ENCODE measurements around the gene CDC73.
"Not testable (repeated sequence)": the region's sequence is repeated elsewhere in the genome, so short reads cannot be mapped to it uniquely, and the experiment has no call there.

Gene CDC73

DNA sequence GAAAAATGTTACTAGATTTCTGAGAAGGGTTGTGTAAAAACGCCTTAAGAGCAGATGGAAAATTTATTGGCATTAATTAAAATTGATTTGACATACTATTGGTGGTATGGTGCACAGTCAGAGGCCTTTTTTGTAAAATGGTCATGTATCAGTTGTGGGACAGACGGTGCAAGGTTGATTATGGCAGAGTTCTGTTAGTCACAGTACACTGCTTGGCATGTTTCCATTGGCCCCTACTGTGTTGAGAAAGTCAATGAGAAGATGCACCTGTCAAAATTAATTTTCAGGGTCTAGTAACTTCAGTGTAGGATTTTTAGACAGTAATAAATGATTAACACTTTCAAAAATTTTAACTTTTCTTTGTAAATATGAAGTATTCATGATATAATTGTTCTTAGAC is 60.2 kb downstream of the CDC73 start:
- peak; percentile 69 for DNase-seq

GRCh38 chr1:193183019-193183627 is 61.3 kb downstream of the CDC73 start:
- peak; percentile 70 for DNase-seq

DNA sequence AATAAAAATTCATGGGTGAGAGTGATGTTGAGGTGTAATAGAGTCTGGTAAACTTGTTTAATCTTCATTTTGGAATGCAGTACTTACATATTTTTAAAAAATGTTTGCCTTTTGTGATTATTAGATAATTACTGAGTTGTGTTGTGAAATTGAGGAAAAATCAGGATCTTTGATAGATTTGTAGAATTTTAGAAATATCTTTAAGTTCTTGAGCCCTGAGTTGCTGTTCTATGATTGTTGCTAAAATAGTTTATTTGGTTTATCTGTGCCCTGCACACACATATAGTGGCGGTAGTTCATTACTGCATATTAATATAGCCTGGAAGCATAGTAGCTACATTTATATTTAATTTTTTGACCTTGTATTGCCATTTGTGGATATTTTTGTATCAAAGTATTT is 62.9 kb downstream of the CDC73 start:
- no peak for DNase-seq

GRCh38 chr1:193185211-193185610 is 63.4 kb downstream of the CDC73 start:
- no peak for DNase-seq

DNA sequence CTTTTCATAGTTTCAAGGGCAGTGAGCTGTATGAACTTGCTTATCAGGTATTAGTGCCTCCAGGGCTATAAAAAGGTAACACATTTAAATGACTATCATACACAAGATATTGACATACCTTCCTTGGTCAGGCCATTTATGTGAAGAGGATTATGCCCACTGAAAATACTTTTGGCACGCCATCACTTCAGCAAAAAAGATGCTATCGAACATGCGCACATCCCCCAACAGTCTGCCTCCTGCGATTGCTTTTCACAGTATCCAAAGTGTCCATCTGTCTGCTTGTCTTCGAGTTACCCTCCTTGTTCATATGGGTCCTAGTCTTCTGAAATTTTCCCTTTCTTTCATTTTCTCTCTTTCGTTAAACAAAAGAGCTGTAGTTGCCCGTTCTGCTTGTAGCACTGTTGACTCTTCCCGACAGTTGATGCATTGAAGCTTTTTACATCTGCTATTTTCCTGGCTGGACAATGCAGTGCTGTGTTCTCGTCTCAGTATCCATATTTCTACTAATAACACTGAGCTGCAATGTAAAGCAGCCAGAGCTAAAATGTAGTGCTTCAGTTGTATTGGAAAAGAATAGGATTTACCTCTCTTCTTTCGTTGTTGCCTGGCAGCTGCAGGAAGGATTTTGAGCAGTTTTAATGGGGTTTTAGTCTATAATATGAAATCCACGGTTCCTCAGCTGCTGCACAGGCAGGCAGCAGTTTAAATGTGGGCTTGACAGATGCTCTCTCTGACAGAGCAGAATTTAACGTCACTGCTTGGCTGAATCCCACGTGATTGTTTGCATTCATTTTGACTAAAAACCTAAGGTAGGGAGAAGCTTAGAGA is 64.3 kb downstream of the CDC73 start, which contains the start of gene B3GALT2:
B3GALT2 (minus strand) TSS at position 713 of the 831 bp plus-strand sequence. CDS start 5,051 bp downstream, outside the sequence.
- peak; percentile 94 for DNase-seq

GRCh38 chr1:193187114-193187513 is 65.3 kb downstream of the CDC73 start:
- DNase-seq = no peak

GRCh38 chr1:193188915-193189314 is 67.1 kb downstream of the CDC73 start:
- not testable (repeated sequence) for DNase-seq

- no peak for DNase-seq
These were observed 67.7 kb downstream of the CDC73 start for GRCh38 chr1:193189442-193190095.

- no peak for DNase-seq
These were observed 68.4 kb downstream of the CDC73 start for GRCh38 chr1:193190096-193190744.

DNA sequence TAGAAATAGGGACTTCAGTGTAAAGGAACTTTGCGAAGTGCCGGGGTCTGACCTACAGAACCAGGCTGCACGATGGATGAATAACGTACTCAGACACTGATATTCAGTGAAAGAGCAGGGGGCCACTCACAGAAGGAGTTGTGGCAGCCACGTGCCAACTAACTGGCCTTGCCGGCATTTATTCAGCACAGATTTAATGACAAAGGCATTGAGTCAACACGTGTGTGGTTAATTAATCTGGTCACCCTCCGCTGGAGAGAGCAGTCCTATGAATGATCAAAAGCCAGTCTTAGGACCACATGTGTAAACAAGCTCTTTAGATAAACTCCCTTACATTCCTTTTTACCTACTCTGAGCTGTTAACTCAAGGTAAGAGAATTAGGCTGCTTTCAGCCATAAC is 70.8 kb downstream of the CDC73 start:
- DNase-seq = no peak

DNA sequence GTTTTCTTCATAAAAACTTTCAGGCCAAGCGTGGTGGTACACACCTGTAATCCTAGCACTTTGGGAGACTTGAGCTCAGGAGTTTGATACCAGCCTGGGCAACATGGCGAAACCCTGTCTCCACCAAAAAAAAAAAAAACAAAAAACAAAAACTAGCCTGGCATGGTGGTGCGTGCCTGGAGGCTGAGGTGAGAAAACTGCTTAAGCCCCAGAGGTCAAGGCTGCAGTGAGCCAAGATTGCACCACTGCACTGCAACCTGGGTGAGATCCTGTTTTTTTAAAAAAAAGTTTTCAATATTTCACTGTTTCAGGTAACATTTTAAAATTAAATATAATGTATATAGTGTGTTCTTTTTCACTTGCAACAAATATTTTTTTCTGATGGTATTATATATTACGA is 78.1 kb downstream of the CDC73 start:
- DNase-seq = no peak

DNA sequence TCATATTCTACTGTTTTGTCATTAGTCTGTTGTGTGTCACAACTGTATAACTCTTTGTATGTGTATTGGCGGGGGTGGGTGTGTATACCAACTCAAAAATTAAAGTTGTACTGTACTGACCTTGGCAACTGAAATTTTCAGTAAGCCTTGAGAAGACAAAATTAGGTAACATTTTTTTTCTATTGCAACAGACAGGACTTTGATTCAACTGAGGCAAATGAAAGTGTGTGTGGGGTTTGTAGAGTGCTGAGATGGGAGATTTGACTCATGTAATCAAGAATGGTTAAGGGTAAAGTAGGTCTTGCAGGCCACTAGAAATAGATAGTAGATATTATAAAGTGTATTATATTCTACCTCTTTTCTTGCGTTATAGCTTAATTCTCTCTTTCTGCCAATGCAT is 79.2 kb downstream of the CDC73 start:
- no peak for DNase-seq

- no peak for DNase-seq
These were observed 89.2 kb downstream of the CDC73 start for GRCh38 chr1:193210996-193211395.

GRCh38 chr1:193211539-193211938 is 89.7 kb downstream of the CDC73 start:
- no peak for DNase-seq

GRCh38 chr1:193212637-193213036 is 90.8 kb downstream of the CDC73 start:
- DNase-seq = no peak

GRCh38 chr1:193213998-193214397 is 92.2 kb downstream of the CDC73 start:
- DNase-seq = no peak

DNA sequence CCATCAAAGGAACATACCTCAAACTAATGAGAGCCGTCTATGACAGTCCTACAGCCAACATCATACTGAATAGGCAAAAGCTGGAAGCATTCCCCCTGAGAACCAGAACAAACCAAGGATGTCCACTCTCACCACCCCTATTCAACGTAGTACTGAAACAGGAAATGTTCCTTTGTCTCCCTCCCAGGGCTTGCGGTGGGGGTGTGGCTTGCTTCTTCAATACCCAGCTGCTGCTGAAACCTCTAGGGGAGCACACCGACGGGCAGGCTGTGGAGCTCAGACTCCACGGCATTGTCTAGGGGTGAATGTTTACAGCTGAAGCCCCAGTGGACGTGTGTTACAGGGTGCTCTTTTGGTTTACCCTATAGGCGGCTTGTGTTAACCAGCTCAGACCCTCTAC is 95.1 kb downstream of the CDC73 start:
- DNase-seq = no peak

DNA sequence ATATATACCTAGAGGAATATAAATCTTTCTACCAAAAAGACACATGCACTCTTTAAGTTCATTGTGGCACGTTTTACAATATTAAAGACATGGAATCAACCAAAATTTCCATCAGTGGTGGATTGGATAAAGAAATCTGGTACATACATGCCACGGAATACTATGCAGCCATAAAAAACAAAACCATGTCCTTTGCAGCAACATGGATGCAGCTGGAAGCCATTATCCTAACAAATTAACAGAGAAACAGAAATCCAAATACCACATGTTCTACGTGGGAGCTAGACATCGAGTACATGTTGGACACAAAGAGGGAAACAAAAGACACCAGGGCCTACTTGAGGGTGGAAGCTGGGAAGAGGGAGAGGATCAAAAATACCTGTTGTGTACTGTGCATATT is 97.6 kb downstream of the CDC73 start:
- no peak for DNase-seq

- DNase-seq = no peak
These were observed 99.8 kb downstream of the CDC73 start for GRCh38 chr1:193221651-193222050.

DNA sequence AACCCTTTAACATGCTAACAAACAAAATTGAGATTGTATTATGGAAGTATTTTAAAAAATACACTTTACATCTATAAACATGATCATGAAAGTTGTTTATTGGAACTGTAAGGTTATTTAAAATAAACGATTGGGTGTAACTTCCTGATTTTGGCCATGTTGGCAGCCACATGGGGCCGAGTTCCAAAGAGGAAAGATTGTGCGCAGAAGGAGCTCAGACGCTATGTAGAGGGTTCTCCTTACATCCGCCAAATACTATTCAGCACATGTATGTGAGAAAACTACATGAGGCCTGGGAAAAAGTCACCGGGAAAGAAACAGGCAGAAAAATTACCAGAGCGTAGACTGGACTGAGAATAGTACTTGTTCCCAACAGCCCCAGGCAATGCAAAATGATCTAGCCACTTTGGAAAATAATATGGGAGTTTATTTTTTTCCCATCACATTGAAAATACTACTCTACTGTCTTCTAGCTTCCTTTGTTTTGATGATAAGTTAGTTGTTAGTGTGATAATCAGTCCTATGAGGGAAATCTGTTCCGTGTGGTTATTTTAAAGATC is 100.3 kb downstream of the CDC73 start:
- DNase-seq = no peak

DNA sequence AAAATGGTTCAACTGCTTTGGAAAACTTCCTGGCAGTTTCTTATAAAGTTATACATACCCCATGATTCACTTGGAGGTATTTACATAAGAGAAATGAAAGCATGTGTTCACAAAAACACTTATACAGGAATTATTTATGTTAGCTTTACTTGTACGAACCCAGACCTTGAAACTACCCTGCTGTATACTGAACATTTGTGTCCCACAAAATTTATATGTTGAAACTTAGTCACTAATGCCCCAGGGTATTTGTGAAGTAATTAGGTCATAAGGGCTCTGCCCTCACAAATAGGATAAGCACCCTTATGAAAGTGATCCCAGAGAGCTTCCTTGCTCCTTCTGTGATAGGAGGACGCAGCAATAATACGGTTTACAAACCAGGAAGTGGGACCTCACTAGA is 107.3 kb downstream of the CDC73 start:
- no peak for DNase-seq

DNA sequence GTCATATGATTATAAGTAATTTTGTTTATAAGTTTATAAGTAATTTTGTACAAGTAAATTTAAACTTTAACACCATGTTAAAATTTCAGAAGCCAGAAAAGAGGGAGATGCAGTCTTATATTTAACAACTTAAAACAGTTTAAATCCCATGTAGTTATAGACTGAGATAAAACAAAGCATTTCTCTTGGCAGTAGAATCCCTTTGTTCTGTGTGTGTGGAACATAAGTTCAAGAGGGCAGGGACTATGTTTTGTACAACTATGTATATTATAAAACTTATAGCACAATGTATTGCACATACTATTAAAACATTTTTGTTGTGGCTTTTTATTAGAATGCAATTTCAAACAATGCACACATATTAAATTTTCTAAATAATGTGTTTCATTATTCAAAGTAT is 109.3 kb downstream of the CDC73 start:
- not testable (repeated sequence) for DNase-seq

DNA sequence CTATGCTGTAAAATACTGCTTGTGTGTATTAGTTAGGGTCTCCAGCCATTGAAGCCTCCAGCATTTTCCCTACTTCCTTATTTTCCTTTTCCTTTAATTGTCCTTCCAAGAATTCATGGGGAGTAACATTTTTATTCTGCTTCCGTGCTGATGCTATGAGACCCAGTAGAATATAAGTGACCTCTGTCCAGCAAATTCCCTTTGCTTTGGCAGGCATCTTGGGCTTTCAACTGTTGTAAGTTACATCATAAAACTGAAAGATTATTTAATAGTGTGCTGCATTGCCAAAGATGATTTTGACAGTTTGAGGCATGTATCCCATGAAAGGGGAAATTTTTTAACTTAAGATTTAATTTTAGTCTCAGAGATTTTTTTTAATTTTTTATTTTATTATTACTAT is 112.7 kb downstream of the CDC73 start:
- DNase-seq = no peak

All from NCI-H1694 (cell line).